ENCODE results near the gene KBTBD13. TPM values are rescaled to one million over a fixed set of nuclear protein-coding genes. Genes with fewer than 3 reads are reported as not detected.

KBTBD13 gene
- total and polyA plus RNA-seq, 2 experiments from 2014 or later: not detected

DNA sequence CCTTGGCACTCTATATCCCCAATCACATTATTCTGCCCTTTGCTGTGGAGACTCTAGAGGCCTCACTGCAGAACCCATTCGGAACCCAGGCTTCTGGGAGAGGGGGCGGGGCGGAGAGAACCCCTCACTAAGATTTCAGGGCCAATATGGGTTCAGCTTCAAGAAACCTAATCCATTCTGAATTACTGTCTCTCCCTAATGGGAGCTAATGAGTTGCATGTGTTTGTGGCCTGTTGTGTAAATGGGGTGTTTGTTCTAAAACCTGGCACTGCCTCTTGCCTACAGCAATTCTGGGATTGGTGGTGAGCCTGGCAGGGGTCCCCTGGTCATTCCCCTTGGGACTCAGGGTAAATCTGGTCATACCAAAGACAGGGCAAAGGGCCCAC is 8.2 kb upstream of the KBTBD13 start:
- ATAC-seq: no peak
- Histone ChIP-seq H3K4me1 (ENCODE audit: insufficient read depth) (peaks cover 25% of the 10 kb centered on the region), H3K4me3 (peak overlapping the region; percentile 73), H3K36me3 (ENCODE audit: insufficient read depth) (no peaks in the 10 kb centered on the region), H3K9me2 (ENCODE audit: insufficient read depth) (no peaks in the 10 kb centered on the region), H2AFZ (peak overlapping the region; percentile 99), H3K27me3 (ENCODE audit: insufficient read depth) (peaks cover 11% of the 10 kb centered on the region), H3F3A (replicated peaks; ENCODE audit: low read depth) (peaks cover 5% of the 10 kb centered on the region; the same call in 1 of the 2 replicates), H3K4me2 (peak overlapping the region; percentile 93), H3K79me2 (replicated peaks; ENCODE audit: insufficient read depth) (no peaks in the 10 kb centered on the region), H4K20me1 (replicated peaks; ENCODE audit: insufficient read depth) (0 out of 2 replicates have a peak, but pooled peaks cover 3% of the 10 kb centered on the region), H3K27ac (ENCODE audit: low read depth) (no peak overlapping the region)
- H3K4me3 Mint-ChIP-seq: peak overlapping the region; percentile 69
- DNase-seq (ENCODE audit: low spot score): no peak
- peaks cover 5% of the 10 kb centered on the region; the same call in 1 of the 3 replicates for H3K9me3 Mint-ChIP-seq
- peaks cover 17% of the 10 kb centered on the region for H3K27me3 Mint-ChIP-seq (ENCODE audit: insufficient read depth, low read depth, poor library complexity)
- H3K36me3 Mint-ChIP-seq (ENCODE audit: low read depth): no peaks in the 10 kb centered on the region; the same call in 2 of the 3 replicates
- TF ChIP-seq EZH2 (IDR thresholded peaks at IDR 0.05; ENCODE audit: low read depth, unreplicated experiment) (no peak), ZNF331 (CRISPR knock-in tag; IDR thresholded peaks at IDR 0.05; ENCODE audit: low read depth) (no peak), POLR2AphosphoS5 (IDR thresholded peaks at IDR 0.05; ENCODE audit: low read depth) (no peak), ZNF114 (CRISPR knock-in tag; IDR thresholded peaks at IDR 0.05) (no peak), STAT1 (IDR thresholded peaks at IDR 0.05; ENCODE audit: unreplicated experiment) (no peak), JUNB (IDR thresholded peaks at IDR 0.05; ENCODE audit: unreplicated experiment) (no peak), CREB1 (CRISPR knock-in tag; IDR thresholded peaks at IDR 0.05; ENCODE audit: low read depth) (no peak), NANOG (IDR thresholded peaks at IDR 0.05; ENCODE audit: borderline replicate concordance) (no peak)
- TF ChIP-seq, protein P1, sequence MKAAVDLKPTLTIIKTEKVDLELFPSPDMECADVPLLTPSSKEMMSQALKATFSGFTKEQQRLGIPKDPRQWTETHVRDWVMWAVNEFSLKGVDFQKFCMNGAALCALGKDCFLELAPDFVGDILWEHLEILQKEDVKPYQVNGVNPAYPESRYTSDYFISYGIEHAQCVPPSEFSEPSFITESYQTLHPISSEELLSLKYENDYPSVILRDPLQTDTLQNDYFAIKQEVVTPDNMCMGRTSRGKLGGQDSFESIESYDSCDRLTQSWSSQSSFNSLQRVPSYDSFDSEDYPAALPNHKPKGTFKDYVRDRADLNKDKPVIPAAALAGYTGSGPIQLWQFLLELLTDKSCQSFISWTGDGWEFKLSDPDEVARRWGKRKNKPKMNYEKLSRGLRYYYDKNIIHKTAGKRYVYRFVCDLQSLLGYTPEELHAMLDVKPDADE (IDR thresholded peaks at IDR 0.05): no peak
- H3K27ac Mint-ChIP-seq: no peak overlapping the region
- peaks cover 23% of the 10 kb centered on the region for H3K4me1 Mint-ChIP-seq

DNA sequence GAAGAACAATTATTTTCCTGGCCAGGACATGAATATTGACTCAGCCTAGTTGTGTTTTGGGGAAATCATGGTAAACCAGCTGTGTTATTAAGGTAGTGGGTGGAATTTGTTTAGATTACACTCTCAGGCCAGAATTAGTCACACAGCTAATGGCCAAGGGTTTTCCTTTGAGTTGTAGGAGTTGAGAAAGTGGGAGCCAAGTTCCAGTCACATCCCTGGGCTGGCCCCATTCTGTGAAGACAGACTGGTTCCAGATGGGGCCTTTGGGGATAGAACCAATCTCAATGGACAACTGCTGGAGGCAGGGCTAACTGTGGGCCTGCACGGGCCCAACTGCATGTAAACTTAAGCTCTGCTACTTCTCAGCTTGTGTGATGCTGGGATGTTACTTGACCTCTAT is 7.4 kb upstream of the KBTBD13 start:
- no peak overlapping the region for H3K4me2 ChIP-seq

More for the DNA sequence above, 7.4 kb upstream of the KBTBD13 start:
- H3K27me3 Mint-ChIP-seq (ENCODE audit: insufficient read depth, low read depth, poor library complexity): peaks cover 17% of the 10 kb centered on the region
- TF ChIP-seq NANOG (IDR thresholded peaks at IDR 0.05; ENCODE audit: borderline replicate concordance) (no peak), ZNF114 (CRISPR knock-in tag; IDR thresholded peaks at IDR 0.05) (no peak)
- TF ChIP-seq, protein P2, sequence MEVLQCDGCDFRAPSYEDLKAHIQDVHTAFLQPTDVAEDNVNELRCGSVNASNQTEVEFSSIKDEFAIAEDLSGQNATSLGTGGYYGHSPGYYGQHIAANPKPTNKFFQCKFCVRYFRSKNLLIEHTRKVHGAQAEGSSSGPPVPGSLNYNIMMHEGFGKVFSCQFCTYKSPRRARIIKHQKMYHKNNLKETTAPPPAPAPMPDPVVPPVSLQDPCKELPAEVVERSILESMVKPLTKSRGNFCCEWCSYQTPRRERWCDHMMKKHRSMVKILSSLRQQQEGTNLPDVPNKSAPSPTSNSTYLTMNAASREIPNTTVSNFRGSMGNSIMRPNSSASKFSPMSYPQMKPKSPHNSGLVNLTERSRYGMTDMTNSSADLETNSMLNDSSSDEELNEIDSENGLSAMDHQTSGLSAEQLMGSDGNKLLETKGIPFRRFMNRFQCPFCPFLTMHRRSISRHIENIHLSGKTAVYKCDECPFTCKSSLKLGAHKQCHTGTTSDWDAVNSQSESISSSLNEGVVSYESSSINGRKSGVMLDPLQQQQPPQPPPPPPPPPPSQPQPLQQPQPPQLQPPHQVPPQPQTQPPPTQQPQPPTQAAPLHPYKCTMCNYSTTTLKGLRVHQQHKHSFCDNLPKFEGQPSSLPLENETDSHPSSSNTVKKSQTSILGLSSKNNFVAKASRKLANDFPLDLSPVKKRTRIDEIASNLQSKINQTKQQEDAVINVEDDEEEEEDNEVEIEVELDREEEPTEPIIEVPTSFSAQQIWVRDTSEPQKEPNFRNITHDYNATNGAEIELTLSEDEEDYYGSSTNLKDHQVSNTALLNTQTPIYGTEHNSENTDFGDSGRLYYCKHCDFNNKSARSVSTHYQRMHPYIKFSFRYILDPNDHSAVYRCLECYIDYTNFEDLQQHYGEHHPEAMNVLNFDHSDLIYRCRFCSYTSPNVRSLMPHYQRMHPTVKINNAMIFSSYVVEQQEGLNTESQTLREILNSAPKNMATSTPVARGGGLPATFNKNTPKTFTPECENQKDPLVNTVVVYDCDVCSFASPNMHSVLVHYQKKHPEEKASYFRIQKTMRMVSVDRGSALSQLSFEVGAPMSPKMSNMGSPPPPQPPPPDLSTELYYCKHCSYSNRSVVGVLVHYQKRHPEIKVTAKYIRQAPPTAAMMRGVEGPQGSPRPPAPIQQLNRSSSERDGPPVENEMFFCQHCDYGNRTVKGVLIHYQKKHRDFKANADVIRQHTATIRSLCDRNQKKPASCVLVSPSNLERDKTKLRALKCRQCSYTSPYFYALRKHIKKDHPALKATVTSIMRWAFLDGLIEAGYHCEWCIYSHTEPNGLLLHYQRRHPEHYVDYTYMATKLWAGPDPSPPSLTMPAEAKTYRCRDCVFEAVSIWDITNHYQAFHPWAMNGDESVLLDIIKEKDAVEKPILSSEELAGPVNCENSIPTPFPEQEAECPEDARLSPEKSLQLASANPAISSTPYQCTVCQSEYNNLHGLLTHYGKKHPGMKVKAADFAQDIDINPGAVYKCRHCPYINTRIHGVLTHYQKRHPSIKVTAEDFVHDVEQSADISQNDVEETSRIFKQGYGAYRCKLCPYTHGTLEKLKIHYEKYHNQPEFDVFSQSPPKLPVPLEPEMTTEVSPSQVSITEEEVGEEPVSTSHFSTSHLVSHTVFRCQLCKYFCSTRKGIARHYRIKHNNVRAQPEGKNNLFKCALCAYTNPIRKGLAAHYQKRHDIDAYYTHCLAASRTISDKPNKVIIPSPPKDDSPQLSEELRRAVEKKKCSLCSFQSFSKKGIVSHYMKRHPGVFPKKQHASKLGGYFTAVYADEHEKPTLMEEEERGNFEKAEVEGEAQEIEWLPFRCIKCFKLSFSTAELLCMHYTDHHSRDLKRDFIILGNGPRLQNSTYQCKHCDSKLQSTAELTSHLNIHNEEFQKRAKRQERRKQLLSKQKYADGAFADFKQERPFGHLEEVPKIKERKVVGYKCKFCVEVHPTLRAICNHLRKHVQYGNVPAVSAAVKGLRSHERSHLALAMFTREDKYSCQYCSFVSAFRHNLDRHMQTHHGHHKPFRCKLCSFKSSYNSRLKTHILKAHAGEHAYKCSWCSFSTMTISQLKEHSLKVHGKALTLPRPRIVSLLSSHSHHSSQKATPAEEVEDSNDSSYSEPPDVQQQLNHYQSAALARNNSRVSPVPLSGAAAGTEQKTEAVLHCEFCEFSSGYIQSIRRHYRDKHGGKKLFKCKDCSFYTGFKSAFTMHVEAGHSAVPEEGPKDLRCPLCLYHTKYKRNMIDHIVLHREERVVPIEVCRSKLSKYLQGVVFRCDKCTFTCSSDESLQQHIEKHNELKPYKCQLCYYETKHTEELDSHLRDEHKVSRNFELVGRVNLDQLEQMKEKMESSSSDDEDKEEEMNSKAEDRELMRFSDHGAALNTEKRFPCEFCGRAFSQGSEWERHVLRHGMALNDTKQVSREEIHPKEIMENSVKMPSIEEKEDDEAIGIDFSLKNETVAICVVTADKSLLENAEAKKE (CRISPR knock-in tag; IDR thresholded peaks at IDR 0.05): no peak
- no peak overlapping the region for H3K27ac ChIP-seq (ENCODE audit: low read depth)
- H3K9me3 Mint-ChIP-seq: peaks cover 5% of the 10 kb centered on the region; the same call in 1 of the 3 replicates
- no peaks in the 10 kb centered on the region for H3K79me2 ChIP-seq (replicated peaks; ENCODE audit: insufficient read depth)
- H3K4me1 Mint-ChIP-seq: peaks cover 23% of the 10 kb centered on the region
- H3K9me2 ChIP-seq (ENCODE audit: insufficient read depth): no peaks in the 10 kb centered on the region
- H3K4me1 ChIP-seq (ENCODE audit: insufficient read depth): peaks cover 25% of the 10 kb centered on the region
- ATAC-seq (no peak), DNase-seq (ENCODE audit: low spot score) (no peak)
- H3K36me3 ChIP-seq (ENCODE audit: insufficient read depth): no peaks in the 10 kb centered on the region
- H3K4me3 Mint-ChIP-seq: no peak overlapping the region
- H3K27ac Mint-ChIP-seq: no peak overlapping the region
- H2AFZ ChIP-seq: no peak overlapping the region
- no peaks in the 10 kb centered on the region; the same call in 2 of the 3 replicates for H3K36me3 Mint-ChIP-seq (ENCODE audit: low read depth)
- H4K20me1 ChIP-seq (replicated peaks; ENCODE audit: insufficient read depth): 0 out of 2 replicates have a peak, but pooled peaks cover 3% of the 10 kb centered on the region
- H3K27me3 ChIP-seq (ENCODE audit: insufficient read depth): peaks cover 11% of the 10 kb centered on the region
- no peak overlapping the region for H3K4me3 ChIP-seq
- peaks cover 5% of the 10 kb centered on the region; the same call in 1 of the 2 replicates for H3F3A ChIP-seq (replicated peaks; ENCODE audit: low read depth)
